Astrocyte of the cerebellum (primary cell): ENCODE results near the gene PGM2.
A peak's percentile ranks its signal among the peaks of the same experiment; 100 is the strongest.

Experiments
- DNase-seq: peaks from one replicate; pipeline ENCODE4 v3.0.0-alpha.2; 2011; ENCODE audit warnings: low read depth
- H3K4me3 ChIP-seq: 2 replicates; pipeline ENCODE4 v1.5.1; 2011; ENCODE audit warnings: mild to moderate bottlenecking, low read depth, low read length, moderate library complexity
- CTCF ChIP-seq: IDR thresholded peaks from 2 replicates; pipeline ENCODE4 v1.5.1; 2012; ENCODE audit warnings: low read length, low read depth, moderate library complexity, mild to moderate bottlenecking; ENCODE audit errors: missing control alignments
- in situ Hi-C: cut with HindIII; loops from 2 replicates; pipeline ENCODE4 v1.10.0; 2017; ENCODE audit warnings: low sequenced_read_pairs

The PGM2 gene

DNA sequence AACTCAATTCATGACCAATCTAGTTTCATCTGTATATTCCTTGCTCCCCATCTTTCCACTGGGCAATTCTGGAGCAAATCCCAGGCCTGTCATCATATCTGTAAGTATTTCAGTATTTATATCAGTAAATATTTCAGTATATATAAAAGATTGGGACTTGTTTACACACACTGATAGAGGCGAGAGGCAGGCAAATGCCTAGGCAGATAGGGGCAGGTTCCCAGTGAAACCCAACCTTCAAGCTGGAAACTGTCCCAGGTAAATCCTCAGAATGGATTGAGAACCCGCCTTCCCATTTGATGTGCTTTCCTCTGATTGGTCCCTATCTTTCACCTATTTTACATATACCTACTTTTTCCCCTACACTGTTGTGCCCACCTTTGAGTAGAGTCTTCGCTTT, 40.6 kb downstream of the PGM2 start:
- no peak overlapping the region for H3K4me3 ChIP-seq
- no peak for DNase-seq
- no peak for TF ChIP-seq CTCF
- in situ Hi-C loops: no loop called here

DNA sequence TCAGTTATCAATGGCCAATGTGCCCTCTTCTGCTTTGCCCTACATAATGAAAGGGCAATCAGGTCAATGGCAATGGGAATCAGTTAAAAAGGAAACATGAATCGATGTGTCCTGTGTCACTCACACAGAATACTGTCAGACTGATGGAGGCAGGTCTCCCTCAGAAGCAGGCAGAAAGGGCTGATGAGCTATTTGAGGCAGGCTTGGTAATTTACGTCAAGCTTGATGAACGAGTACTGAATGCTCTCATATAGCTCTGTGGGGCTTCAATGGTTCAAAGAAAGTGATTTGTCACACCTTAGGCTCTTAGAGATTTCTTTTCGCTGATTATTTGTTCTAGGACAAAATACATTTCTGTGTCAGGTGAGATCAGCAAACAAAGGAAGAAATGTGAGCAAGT, 41.8 kb downstream of the PGM2 start:
- TF ChIP-seq CTCF: no peak
- no peak overlapping the region for H3K4me3 ChIP-seq
- in situ Hi-C loops: no loop called here
- DNase-seq: no peak

- in situ Hi-C loops: no loop called here
- no peak for TF ChIP-seq CTCF
- no peak for DNase-seq
These were observed 46.0 kb downstream of the PGM2 start for GRCh38 chr4:37872310-37872988.

GRCh38 chr4:37873386-37873785, 46.9 kb downstream of the PGM2 start:
- in situ Hi-C loops: no loop called here
- no peak overlapping the region for H3K4me3 ChIP-seq
- peak; percentile 32 for DNase-seq
- no peak for TF ChIP-seq CTCF

More at GRCh38 chr4:37872310-37872988, 46.0 kb downstream of the PGM2 start:
- H3K4me3 ChIP-seq: no peak overlapping the region

DNA sequence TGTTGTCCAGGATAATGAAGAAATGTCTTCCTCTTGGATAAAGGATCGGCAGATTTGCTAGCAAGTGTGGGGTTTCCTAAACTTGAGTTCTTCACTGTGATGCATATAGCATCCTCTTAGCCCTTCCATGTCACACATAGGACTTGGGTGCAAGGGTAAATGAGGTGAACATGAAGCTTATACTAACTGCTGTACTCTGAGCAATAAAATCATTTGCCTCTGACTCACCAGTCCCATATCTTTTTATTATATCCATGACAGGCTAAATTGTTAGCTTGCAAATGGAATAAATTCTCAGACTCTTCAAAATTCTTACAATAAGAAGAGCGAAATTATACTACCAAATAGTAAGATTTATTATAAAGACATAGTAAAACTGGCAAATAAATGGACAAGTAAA, 49.7 kb downstream of the PGM2 start:
- no peak for TF ChIP-seq CTCF
- in situ Hi-C loops: no loop called here
- H3K4me3 ChIP-seq: no peak overlapping the region
- DNase-seq: no peak

- TF ChIP-seq CTCF: no peak
- no peak overlapping the region for H3K4me3 ChIP-seq
- DNase-seq: no peak
- in situ Hi-C loops: no loop called here
These were observed 52.9 kb downstream of the PGM2 start for GRCh38 chr4:37879365-37879764.

DNA sequence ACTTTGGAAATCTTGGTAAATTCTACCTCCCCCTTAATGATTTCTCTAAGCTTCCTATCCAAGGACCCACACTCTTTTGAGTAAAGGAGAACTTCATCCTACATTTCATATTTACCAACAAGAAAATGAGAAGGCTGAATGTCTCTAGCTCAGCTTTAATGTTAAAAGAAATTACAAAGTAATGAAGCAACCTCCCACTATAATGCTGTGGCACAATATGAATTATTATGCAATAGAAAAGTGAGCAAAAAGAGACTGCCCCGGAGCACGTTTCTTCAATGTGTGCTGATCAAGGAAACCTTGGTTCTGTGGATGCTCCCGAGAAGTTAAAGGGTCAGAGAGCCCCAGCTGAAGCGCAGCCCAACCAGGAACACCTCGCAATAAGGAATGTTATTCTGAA, 55.3 kb downstream of the PGM2 start:
- H3K4me3 ChIP-seq: no peak overlapping the region
- DNase-seq: no peak
- in situ Hi-C loops: no loop called here
- TF ChIP-seq CTCF: no peak
